Mesothelial cell of epicardium (in vitro differentiated cells): ENCODE data around the gene PRPF40B. TPM values are rescaled to one million over a fixed set of nuclear protein-coding genes. Genes with fewer than 3 reads are reported as not detected.

Experiments
- DNase-seq, 2 experiments: peaks; one replicate each; pipeline ENCODE4 v3.0.0; 2021; ENCODE audit warnings: low spot score in 2 of 2; ENCODE audit not compliant: unreplicated experiment in 2 of 2
- H3K27ac Mint-ChIP-seq: 2 replicates; pipeline ENCODE4 v1.8.0; 2021; ENCODE audit warnings: mixed read lengths
- H3K27me3 Mint-ChIP-seq: 2 replicates; pipeline ENCODE4 v1.8.0; 2021; ENCODE audit warnings: low read depth, mixed read lengths
- H3K36me3 Mint-ChIP-seq: 2 replicates; pipeline ENCODE4 v1.8.0; 2021; ENCODE audit warnings: mixed read lengths
- H3K4me1 Mint-ChIP-seq: 2 replicates; pipeline ENCODE4 v1.8.0; 2021; ENCODE audit warnings: mixed read lengths
- H3K4me3 Mint-ChIP-seq: 2 replicates; pipeline ENCODE4 v1.8.0; 2021; ENCODE audit warnings: mild to moderate bottlenecking, moderate library complexity, mixed read lengths
- H3K9me3 Mint-ChIP-seq: 2 replicates; pipeline ENCODE4 v1.8.0; 2021; ENCODE audit warnings: mixed read lengths
- total RNA-seq: library from RNA; stranded (reverse); gene quantifications from 3 replicates; pipeline ENCODE4 v1.2.1, GENCODE V29; 2021
- TF ChIP-seq, protein P1 (sequence below): fragments of 200-600 bp; sonication (generic); IDR thresholded peaks from one replicate; pipeline ENCODE4 v1.5.0; 2021; ENCODE audit warnings: antibody characterized with exemption; ENCODE audit not compliant: unreplicated experiment

PRPF40B gene
- total RNA-seq = 56.7 to 62.0 TPM (median 56.9 TPM) in 3 replicates

DNA sequence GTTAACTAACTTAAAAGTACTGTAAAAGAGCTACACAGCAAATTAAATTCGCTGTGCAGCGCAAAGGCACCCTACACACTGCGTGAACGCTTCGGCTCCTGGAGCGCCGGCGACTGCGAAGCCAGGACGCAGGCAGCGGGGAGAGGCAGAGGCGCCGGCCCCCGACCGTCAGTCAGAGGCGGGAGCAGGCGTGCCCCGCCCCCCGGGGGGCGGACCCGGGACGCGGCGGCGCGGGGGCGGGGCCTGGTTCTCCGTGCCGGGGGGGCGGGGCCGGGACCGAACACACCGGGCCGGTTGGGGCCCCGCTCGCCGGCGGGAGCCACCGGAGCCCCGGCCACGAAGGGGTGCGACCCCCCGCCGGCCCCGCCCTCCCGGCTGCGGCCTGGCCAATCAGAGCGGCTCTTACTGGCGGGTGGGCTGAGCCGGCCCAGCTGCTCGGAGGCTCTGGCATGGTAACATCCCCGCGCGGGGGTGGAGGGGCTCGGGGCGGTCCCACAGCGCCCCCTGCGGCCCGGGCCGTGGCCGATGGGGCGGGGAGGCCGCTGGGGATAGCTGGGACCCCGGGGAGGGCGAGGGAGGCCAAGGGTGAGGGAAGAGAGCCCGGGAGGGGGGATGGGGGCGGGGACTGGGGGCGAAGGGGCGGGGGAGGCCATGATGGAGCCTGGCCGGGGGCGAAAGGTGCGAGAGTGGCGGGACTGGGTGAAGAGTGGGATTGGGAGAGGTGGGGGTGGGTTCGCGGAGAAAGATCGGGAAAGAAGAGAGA, at the start of gene PRPF40B:
PRPF40B (plus strand) TSS at position 420 of the 763 bp plus-strand sequence; CDS start at position 450, 30 bp downstream.
- TF ChIP-seq, protein P1, sequence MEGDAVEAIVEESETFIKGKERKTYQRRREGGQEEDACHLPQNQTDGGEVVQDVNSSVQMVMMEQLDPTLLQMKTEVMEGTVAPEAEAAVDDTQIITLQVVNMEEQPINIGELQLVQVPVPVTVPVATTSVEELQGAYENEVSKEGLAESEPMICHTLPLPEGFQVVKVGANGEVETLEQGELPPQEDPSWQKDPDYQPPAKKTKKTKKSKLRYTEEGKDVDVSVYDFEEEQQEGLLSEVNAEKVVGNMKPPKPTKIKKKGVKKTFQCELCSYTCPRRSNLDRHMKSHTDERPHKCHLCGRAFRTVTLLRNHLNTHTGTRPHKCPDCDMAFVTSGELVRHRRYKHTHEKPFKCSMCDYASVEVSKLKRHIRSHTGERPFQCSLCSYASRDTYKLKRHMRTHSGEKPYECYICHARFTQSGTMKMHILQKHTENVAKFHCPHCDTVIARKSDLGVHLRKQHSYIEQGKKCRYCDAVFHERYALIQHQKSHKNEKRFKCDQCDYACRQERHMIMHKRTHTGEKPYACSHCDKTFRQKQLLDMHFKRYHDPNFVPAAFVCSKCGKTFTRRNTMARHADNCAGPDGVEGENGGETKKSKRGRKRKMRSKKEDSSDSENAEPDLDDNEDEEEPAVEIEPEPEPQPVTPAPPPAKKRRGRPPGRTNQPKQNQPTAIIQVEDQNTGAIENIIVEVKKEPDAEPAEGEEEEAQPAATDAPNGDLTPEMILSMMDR = peak; percentile 35
- no peaks in the 10 kb centered on the region for H3K9me3 Mint-ChIP-seq
- peak within 1 kb of the TSS; percentile 83 for H3K4me3 Mint-ChIP-seq
- H3K4me1 Mint-ChIP-seq = peaks cover 32% of the 10 kb centered on the region
- H3K36me3 Mint-ChIP-seq = no peaks in the 10 kb centered on the region
- no peaks in the 10 kb centered on the region for H3K27me3 Mint-ChIP-seq
- peak; percentile 85 to 90 for DNase-seq
- H3K27ac Mint-ChIP-seq = peak within 1 kb of the TSS; percentile 93

DNA sequence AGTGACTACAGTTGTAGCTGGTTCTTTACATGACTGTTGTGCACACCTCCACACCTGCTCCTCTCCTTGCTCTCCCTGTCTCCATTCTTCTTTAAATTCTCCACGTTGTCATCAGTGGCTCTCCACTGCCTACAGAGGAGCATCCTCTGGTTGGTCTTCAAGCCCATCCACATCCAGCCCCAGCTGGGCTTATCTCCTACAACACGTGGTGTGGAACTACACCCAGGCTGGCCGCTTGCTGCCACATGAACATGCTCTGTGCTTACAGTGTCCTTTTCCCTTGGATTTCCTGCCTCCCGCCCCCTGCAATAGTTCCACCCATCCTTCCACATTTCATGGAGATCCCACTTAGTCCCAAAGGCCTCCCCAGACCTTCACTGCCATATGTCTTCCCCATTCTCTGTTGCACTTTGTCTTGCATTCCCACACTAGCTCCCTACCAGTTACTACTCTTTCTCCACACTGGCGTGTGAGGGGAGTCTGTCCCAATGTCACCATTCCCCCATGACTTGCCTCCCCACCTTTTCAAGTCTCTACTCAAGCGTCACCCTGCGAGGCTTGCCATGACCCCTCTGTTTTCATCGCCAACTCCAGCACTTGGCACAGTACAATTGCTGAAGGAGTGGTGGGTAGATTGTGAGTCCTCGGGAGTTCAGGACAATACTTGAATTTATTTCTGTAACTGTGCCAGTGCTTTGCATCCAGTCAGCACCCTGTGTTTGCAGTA, 45.6 kb upstream of the PRPF40B start:
- H3K36me3 Mint-ChIP-seq = peaks cover 20% of the 10 kb centered on the region

DNA sequence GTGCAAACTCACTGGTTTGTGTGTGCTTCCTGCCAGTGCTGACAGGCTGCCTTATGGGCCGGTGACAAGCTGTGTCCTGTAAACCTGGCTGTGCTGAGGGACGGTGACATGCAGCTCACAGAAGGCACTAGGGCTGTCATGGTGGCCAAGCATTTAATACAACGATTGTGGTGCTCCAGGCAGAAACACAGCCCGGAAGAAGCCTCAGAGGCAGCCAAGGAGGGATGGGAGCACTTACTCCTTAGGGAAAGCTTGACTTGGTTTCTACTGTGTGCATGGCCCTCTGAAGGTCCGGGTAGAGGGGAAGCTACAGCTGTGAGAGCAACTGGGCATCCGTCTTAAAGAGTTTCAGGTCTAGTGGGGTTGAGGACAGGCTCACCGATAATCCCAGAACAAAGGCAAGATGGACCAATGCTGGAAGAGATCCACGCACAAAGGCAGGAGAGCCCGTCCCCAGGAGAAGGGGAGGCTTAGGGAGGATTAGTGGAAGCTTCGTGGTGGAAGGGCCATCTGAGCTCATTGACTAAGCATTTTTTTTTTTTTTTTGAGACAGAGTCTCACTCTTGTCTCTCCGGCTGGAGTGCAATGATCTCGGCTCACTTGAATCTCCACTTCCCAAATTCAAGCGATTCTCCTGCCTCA, 44.8 kb upstream of the PRPF40B start:
- H3K4me3 Mint-ChIP-seq = no peak overlapping the region
- H3K27ac Mint-ChIP-seq = no peak overlapping the region
- peaks cover 4% of the 10 kb centered on the region for H3K4me1 Mint-ChIP-seq
- H3K36me3 Mint-ChIP-seq = peaks cover 17% of the 10 kb centered on the region
- H3K9me3 Mint-ChIP-seq = no peaks in the 10 kb centered on the region
- no peak for DNase-seq
- TF ChIP-seq, protein P1 = no peak
- H3K27me3 Mint-ChIP-seq = no peaks in the 10 kb centered on the region

More for the DNA sequence above, 45.6 kb upstream of the PRPF40B start:
- Mint-ChIP-seq H3K9me3 (no peaks in the 10 kb centered on the region), H3K4me1 (peaks cover 4% of the 10 kb centered on the region), H3K27ac (no peak overlapping the region), H3K27me3 (no peaks in the 10 kb centered on the region), H3K4me3 (no peak overlapping the region)
- DNase-seq = no peak
- TF ChIP-seq, protein P1 = no peak

DNA sequence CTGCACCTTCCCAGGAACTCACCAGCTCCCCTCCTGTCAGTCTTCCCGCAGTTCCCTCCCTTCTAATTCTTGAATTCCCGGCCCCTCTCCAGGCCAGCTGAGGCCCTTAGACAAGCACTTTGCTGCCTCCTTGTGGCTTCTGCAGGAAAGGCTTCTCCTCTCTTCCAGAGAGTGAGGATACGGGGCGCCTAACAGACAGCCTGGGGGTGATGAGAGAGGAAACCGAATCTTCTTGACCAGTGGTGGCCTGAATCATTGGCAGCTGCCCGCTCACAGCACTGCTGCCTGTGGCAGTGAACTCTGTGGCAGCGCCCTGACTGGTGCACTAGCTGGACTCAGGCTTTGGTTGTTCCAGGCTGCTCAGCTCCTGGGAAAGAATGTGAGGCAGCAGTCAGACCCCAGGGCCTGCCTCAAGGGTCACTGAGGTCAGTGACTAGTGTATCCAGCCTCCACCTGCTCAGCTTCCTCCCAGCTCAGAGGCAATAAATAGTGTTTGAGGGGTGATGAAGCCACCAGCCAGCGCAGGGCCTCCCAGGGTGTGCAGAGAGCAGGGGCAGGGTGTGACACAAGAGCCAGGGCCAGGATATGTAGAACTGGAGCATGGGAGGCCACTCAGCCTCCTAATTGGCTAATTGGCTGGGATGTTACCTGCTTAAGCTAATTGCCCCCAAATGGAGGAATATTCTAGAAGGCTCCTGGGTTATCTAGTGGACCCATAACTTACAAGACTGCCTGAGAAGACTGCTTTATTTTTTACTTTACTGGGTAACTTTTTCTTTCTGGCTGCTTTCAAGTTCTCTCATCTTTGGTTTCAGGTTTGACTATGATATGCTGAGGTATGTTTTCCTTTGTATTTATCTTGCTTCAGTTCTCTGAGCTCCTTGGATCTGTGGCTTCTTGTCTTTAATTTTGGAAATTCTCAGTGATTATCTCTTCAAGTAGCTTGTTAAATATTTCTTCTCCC, 42.5 kb upstream of the PRPF40B start:
- Mint-ChIP-seq H3K9me3 (no peaks in the 10 kb centered on the region), H3K27me3 (no peaks in the 10 kb centered on the region), H3K4me3 (no peak overlapping the region), H3K36me3 (peaks cover 5% of the 10 kb centered on the region), H3K27ac (no peak overlapping the region), H3K4me1 (peaks cover 4% of the 10 kb centered on the region)
- DNase-seq = peak; percentile 50 to 74
- TF ChIP-seq, protein P1 = peak; percentile 49

DNA sequence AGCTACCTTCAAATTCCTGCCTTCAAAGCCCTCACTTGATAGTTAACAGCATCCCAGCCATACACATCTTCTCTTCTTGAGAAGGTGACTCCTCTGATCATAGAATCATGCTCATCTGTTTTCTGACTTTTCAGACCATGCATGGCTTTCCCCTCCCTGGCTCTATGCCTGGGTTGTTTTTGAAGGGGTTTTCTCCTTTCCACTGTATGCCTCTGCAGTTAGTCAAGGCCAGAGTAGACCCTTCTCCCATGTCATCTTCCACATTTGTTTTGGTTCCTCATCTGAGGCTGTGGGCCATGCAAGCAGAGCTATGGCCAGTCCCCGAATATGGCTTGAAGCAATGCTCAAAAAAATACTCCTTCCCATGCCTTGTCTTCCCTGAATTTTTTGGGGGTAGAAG, 41.2 kb upstream of the PRPF40B start:
- Mint-ChIP-seq H3K4me3 (no peak overlapping the region), H3K27me3 (no peaks in the 10 kb centered on the region), H3K36me3 (peaks cover 6% of the 10 kb centered on the region), H3K27ac (no peak overlapping the region), H3K9me3 (no peaks in the 10 kb centered on the region), H3K4me1 (peaks cover 4% of the 10 kb centered on the region)
- no peak for DNase-seq
- TF ChIP-seq, protein P1 = no peak
